GM19099 (cell line): ENCODE results near the gene ZNF184.

Experiments
- POLR2A ChIP-seq: IDR thresholded peaks from 3 replicates; pipeline ENCODE4 v1.6.1; 2011; ENCODE audit warnings: low read depth; ENCODE audit not compliant: insufficient read length; ENCODE audit errors: extremely low read depth

The ZNF184 gene

GRCh38 chr6:27472617-27473400 is at the start of gene ZNF184:
TSS of gene ZNF184 (minus strand) at chr6:27473105. CDS start at chr6:27472294, 811 bp downstream.
- TF ChIP-seq POLR2A = peak; percentile 73

GRCh38 chr6:27518881-27519795 is 46.2 kb upstream of the ZNF184 start:
- no peak for TF ChIP-seq POLR2A

- TF ChIP-seq POLR2A = no peak
These were observed 45.3 kb upstream of the ZNF184 start for GRCh38 chr6:27517928-27518787.

DNA sequence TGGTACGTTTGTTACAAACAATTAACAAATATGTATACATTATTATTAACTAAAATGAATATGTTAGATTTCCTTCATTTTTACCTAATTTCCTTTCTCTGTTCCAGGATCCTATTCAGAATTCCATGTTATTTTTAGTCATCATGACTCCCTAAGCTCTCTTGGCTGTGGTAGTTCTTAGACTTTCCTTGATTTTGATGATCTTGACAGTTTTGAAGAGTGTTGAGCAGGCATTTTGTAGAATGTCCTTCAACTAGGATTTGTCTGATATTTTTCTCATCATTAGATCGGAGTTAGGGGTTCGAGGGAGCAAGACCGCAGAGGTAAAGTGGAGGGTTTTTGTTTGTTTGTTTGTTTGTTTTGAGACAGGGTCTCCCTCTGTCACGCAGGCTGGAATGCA is 44.3 kb upstream of the ZNF184 start:
- TF ChIP-seq POLR2A = no peak

- no peak for TF ChIP-seq POLR2A
These were observed 42.1 kb upstream of the ZNF184 start for GRCh38 chr6:27514906-27515495.

DNA sequence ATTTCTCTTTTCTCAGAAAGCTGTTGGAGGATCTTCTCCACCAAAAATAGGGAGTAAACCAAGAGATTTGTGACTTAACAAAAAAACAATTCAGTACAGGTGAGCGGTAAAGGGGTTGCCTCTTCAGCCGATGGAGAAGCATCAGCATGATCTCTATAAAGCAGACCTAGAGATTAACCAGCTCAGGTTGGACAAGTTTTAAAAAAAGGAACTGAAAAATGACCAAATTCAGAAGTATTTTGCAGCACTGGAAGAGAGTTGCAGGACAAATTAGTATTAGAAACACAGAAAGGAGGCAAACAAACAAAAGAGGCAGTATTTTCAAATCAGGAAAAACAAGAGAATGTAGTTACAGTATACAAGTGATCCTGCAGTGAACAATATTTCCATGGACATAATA is 39.6 kb upstream of the ZNF184 start:
- no peak for TF ChIP-seq POLR2A

GRCh38 chr6:27507041-27507956 is 34.4 kb upstream of the ZNF184 start:
- no peak for TF ChIP-seq POLR2A

DNA sequence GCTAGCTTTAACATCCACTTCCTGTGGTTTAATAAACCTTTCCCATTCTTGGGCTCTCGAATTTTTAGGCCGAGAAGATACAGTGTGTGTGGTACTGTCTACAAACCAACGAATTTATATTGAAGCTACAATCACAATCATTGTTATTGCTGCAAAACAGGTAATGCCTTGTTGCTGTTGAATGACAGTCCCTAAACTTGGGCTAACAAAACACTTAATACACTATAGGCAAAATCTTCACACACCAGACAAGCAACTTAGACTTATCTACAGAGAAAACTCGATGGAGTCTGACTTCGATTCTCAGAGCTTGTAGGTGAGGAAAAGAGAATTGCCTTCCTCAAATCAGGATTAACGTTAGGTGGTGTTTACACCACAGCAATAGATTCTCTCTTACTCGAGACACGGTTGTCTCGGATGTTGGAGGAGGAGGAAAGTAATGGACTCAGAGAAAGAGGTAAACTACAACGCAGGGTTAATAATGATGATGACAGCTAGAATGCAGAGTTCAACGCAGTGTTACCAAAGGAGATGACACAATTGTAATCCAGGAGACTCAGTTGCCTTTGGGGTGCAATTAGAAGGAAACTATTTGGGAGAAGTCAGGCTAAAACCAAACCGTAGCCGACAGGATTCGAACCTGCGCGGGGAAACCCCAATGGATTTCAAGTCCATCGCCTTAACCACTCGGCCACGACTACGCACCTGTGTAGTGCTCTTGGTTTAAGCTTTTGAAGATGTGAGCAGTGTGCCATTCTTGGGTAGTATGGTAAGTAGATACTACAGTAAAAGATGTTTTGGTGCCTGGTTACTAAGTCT is 32.5 kb upstream of the ZNF184 start:
- TF ChIP-seq POLR2A = no peak

DNA sequence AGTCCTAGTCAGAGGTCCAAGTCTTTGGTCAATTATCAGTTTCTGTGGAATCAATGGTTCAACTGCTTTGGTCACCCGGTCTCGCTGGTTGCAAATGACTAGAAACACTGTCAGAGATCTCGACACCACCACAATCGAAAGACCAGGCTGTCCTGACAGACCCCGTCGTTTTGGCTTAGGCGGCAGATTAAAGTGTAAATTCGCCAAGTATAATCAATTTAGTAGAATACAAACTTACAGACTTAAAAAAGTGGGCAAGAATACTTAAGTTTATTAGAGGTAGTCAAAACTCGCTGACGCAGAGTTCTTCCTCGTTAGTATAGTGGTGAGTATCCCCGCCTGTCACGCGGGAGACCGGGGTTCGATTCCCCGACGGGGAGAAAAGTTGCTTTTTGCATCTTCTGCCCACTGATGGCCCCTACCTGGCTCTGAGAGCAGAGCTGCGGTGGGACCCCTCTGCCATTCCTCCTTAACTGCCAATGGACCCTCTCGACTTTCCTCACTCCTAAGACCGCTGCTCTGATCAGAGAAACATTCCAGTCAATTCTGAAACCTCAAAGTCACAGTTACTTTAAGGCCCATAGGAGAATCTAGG is 30.6 kb upstream of the ZNF184 start:
- TF ChIP-seq POLR2A = no peak

- no peak for TF ChIP-seq POLR2A
These were observed 29.9 kb upstream of the ZNF184 start for GRCh38 chr6:27502508-27503435.

- no peak for TF ChIP-seq POLR2A
These were observed 28.3 kb upstream of the ZNF184 start for GRCh38 chr6:27501187-27501586.

DNA sequence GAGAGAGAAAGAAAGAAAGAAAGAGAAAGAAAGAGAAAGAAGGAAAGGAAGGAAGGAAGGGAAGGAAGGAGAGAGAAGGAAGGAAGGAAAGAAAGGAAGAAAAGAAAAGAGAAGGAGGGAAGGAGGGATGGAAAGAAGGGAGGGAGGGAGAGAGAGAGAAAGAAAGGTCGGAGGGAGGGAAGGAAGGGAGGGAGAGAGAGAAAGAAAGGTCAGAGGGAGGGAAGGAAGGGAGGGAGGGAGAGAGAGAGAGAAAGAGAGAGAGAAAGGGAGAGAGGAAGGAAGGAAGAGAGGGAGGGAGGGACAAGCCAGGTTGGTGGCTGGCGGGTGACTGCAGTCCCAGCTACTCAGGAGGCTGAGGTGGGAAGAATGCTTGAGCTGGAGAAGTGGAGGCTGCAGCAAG is 27.3 kb upstream of the ZNF184 start:
- no peak for TF ChIP-seq POLR2A
